ENCODE results near the gene LCP2. TPM values are rescaled to one million over a fixed set of nuclear protein-coding genes. Genes with fewer than 3 reads are reported as not detected.

Gene LCP2
- total RNA-seq, 2 donors from 2014 or later, result 10.6 to 12.3 TPM

DNA sequence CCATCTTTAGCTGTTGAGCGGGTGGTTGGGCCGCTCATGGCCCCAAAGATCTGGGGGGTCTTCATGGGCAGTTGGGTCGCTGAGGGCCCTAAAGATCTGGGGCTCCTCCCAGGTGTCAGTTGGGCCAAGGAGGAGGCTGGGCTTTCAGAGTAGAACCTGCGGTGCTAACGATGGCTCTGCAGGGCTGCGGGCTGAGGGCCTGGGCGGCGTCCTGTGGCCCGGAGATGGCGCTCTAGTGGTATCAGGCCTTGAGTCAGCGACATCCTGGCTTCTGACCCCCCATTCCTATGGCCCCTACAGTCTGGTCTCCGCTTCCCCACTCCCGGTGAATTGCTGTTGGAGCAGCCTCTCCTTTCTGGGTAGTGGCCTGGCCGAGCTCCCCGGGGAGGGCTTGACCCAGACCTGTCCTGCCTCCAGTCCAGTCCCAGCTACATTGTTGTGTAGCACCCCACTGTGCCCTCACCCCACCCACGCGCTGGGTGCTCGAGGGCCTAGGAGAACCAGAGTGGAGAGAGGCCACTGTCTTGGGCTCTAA is 64.2 kb downstream of the LCP2 start:
- ATAC-seq, result no peak
- no peak for DNase-seq
- intact Hi-C loops (cut with DNase I), result no loop called here

DNA sequence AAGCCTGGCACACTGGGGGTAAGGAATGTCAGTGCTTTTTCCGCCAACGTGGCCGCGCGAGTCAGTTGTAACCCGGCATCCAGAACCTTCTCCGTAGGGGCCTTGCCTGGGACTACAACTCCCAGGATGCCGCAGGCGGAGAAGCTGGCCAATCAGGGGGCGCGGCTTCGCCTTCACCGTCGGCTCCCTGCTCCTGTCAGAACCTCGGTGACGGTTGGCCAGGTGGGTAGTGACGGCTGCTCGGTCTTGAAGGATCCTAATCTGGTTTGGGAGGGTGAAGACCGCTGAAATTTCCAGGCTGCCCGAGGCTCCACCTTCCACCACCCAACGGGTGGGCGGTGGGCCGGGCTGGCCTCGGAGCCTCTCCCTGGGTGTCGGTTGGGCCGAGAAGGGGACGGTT is 64.8 kb downstream of the LCP2 start, which contains the start of gene C5orf58:
Gene C5orf58, plus strand, starts transcription at position 200 of the 400 bp plus-strand sequence. CDS start 1,992 bp downstream, outside the sequence.
- DNase-seq (no peak), ATAC-seq (no peak)
- intact Hi-C loops (cut with DNase I), result no loop called here

- ATAC-seq, result no peak
Measured at GRCh38 chr5:170228762-170229435, 68.7 kb downstream of the LCP2 start.

DNA sequence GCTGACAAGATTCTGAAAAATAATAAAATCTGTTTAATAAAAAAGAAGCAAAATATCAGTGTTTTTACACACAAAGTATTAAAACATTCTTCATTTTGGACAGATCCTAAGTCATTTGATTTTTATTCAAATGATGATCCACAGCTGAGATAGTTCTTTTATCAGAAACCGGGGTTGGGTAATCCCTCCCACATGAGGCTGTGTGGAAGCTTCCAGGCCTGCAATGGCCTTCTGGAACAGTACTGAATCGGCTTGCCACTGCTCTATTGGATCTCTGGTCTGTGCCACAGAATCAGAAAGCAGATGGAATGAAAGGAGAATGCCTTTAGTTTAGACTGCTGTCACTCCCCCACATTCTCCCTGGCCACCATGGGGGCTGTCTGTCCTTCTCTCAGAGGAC is 70.9 kb downstream of the LCP2 start:
- ATAC-seq, result no peak
- intact Hi-C loops (cut with DNase I), result loop anchor here (2.0 to 10.0 kb wide), 4 partner anchors 41 to 398 kb away; no protein-coding TSS in a partner anchor
- no peak for DNase-seq

More at GRCh38 chr5:170228762-170229435, 68.7 kb downstream of the LCP2 start:
- intact Hi-C loops (cut with DNase I), result loop anchor here (5.0 to 10.0 kb wide), 3 partner anchors 38 to 396 kb away; no protein-coding TSS in a partner anchor
- no peak for DNase-seq

- intact Hi-C loops (cut with DNase I), result loop anchor here (2.0 to 10.0 kb wide), 4 partner anchors 41 to 399 kb away; no protein-coding TSS in a partner anchor
- ATAC-seq (no peak), DNase-seq (no peak)
Measured at GRCh38 chr5:170226129-170226615, 71.4 kb downstream of the LCP2 start.

DNA sequence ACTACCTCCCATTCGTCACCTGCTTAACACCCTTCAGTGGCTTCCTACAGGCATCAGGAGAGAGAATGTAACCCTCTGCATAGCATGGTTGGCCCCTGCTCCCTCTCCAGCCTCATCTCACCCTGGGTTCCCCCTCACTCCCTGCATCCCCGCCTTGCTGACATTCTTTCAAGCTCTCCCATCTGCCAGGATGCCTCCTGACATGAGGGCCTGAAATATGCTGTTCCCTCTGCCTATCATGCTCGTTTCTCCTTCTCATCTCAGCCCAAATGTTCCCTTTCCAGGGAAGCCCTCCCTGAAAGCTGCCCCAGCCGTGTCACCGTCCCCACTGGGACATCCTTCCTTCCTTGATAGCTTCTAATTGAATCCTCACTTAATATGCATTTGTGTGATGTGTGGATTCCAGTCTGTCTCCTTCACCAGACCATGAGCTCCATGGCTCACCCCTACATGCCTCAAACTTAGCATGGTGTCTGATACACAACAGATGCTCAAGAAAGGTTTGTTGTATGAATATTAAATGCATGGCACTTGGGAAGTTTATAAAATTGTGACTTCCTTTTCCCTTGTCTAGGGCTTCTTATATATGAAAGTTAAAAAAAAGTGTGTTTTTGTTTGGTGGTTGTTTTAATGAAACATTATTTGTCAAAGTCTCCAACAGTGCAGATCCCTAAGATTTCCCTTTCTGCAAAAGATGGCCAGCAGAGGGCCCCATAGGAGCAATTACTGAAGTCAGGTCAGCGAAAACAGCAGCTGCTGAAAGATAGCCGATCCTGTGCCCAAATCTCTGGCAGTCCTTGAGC is 72.0 kb downstream of the LCP2 start:
- ATAC-seq (peak; percentile 77 to 81), DNase-seq (peak; percentile 80)
- intact Hi-C loops (cut with DNase I), result loop anchor here (2.0 to 10.0 kb wide), 5 partner anchors 42 to 399 kb away; no protein-coding TSS in a partner anchor

GRCh38 chr5:170223906-170224305 is 73.7 kb downstream of the LCP2 start:
- intact Hi-C loops (cut with DNase I), result loop anchor here in 1 of 2 donors (2.0 to 10.0 kb wide), 2 partner anchors 197 to 401 kb away; no protein-coding TSS in a partner anchor
- ATAC-seq (no peak), DNase-seq (no peak)

GRCh38 chr5:170223360-170223759 is 74.2 kb downstream of the LCP2 start:
- intact Hi-C loops (cut with DNase I), result loop anchor here in 1 of 2 donors (10.0 kb wide), 1 partner anchor 401 kb away; no protein-coding TSS in a partner anchor
- DNase-seq (no peak), ATAC-seq (peak in 1 of 2 donors; percentile 28)

DNA sequence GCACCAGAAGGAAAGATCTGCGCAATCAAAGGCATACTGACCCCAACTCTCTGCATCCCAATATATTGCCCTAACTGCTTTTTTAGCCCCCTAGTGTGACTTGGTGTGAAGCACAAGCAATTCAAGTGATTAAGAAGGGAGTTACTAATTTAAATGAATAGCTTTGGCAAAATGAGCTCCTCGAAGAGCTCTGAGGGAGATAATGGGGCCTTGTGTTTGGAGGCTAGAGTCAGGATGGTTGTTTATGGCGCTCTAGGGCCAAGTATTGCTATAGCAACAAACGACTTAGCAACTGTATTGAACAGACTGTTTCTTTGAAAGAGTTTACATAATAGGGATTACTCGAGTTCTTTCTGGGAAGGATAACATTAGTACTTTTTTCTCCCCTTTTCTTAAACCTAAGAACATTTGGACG is 76.2 kb downstream of the LCP2 start:
- DNase-seq (no peak), ATAC-seq (peak; percentile 15 to 45)
- intact Hi-C loops (cut with DNase I), result loop anchor here in 1 of 2 donors (10.0 kb wide), 1 partner anchor 403 kb away; no protein-coding TSS in a partner anchor

- no peak for ATAC-seq
- intact Hi-C loops (cut with DNase I), result loop anchor here in 1 of 2 donors (10.0 kb wide), 1 partner anchor 405 kb away; no protein-coding TSS in a partner anchor
Measured at GRCh38 chr5:170220191-170220590, 77.4 kb downstream of the LCP2 start.

DNA sequence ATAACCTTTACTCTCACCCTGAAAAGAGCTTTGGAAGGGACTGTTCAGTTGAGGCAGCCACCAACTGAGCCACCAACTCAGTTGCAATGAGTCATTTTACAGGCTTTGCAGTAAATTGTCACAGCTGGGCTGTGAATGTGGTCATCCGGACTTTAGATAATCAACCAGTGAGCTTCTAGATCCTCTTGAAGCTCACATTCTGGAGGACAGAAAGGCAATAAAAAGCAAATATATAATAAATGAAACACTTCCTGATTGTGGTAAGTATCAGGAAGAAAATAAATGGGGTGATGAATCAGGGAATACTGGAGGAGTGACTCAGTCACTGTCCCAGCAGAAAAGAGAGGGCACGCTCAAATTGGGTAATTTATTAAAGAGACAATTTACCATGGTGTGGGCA is 78.0 kb downstream of the LCP2 start:
- ATAC-seq (no peak), DNase-seq (no peak)
- intact Hi-C loops (cut with DNase I), result loop anchor here in 1 of 2 donors (10.0 kb wide), 1 partner anchor 405 kb away; no protein-coding TSS in a partner anchor

More at GRCh38 chr5:170220191-170220590, 77.4 kb downstream of the LCP2 start:
- no peak for DNase-seq

DNA sequence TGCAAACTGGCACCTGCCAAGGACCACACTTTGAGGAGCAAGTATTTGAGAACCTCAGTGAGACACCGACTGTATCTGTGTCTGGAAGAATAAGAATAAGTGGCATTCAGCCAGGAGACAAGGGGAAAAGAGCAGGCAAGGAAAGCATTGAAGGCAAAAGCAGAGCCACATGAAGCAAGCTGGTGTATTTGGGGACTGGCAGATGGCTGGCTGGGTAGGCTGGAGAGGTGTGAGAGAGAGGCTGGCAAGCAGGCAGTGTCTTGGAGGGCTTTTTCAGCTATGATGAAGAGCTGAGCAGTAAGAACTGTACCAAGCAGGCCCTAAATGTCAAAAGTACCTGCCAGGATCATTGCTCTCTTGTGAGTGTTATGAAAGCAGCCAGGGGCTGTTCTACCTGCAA is 78.9 kb downstream of the LCP2 start:
- ATAC-seq (no peak), DNase-seq (no peak)
- intact Hi-C loops (cut with DNase I), result no loop called here

DNA sequence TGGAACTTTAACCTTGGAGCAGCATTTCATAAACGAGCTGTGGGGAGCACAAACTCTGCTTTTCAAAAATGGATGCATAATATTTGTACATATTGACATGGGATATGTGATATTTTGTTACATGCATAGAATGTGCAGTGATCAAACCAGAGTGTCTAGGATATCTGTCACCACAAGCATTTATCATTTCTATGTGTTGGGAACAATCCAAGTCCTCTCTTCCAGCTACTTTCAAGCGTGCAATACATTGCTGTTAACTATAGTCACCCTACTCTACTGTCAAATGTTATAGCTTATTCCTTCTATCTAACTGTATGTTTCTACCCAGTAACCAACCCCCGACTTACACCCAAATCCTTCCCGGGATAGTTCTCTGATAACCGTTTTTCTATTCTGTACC is 79.7 kb downstream of the LCP2 start:
- ATAC-seq, result no peak
- intact Hi-C loops (cut with DNase I), result no loop called here
- DNase-seq, result no peak

GRCh38 chr5:170216257-170216864 is 81.2 kb downstream of the LCP2 start:
- intact Hi-C loops (cut with DNase I), result no loop called here
- no peak for DNase-seq
- no peak for ATAC-seq

- DNase-seq (no peak), ATAC-seq (no peak)
- intact Hi-C loops (cut with DNase I), result no loop called here
Measured at GRCh38 chr5:170211575-170212334, 85.8 kb downstream of the LCP2 start.

DNA sequence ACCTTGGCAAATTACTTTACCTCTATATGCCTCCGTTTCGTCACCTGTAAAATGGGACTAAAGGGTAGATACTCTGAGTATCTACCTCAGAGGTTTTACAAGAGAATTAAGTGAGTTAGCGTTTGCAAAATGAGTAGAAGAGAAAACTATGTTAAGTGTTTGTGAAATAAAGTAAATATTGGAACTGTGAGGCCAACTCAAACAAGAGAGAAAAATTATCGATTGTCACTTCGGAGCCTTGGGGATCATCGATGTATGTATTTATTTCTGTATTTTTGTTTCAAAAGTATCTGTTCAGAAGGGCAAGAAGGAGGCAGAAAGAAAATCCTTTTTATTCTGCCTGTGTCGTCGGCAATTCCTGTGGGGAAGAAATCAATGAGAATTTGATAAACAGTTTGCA is 90.6 kb downstream of the LCP2 start:
- ATAC-seq, result no peak
- intact Hi-C loops (cut with DNase I), result no loop called here

GRCh38 chr5:170206216-170206615 is 91.4 kb downstream of the LCP2 start:
- ATAC-seq, result no peak
- intact Hi-C loops (cut with DNase I), result no loop called here
- no peak for DNase-seq

More for the DNA sequence above, 90.6 kb downstream of the LCP2 start:
- no peak for DNase-seq

- intact Hi-C loops (cut with DNase I), result no loop called here
Measured at GRCh38 chr5:170204202-170204601, 93.4 kb downstream of the LCP2 start.

More at GRCh38 chr5:170204202-170204601, 93.4 kb downstream of the LCP2 start:
- ATAC-seq, result no peak
- no peak for DNase-seq
